GM21723 (cell line): ENCODE measurements around the gene CFTR.
"Not testable (repeated sequence)": the region's sequence is repeated elsewhere in the genome, so short reads cannot be mapped to it uniquely, and the experiment has no call there.

Experiments
- ATAC-seq: cut with Tn5 transposase; IDR thresholded peaks from one replicate; pipeline ENCODE4 v1.9.1; 2021; ENCODE audit warnings: mild to moderate bottlenecking, moderate library complexity; ENCODE audit not compliant: unreplicated experiment

The CFTR gene

DNA sequence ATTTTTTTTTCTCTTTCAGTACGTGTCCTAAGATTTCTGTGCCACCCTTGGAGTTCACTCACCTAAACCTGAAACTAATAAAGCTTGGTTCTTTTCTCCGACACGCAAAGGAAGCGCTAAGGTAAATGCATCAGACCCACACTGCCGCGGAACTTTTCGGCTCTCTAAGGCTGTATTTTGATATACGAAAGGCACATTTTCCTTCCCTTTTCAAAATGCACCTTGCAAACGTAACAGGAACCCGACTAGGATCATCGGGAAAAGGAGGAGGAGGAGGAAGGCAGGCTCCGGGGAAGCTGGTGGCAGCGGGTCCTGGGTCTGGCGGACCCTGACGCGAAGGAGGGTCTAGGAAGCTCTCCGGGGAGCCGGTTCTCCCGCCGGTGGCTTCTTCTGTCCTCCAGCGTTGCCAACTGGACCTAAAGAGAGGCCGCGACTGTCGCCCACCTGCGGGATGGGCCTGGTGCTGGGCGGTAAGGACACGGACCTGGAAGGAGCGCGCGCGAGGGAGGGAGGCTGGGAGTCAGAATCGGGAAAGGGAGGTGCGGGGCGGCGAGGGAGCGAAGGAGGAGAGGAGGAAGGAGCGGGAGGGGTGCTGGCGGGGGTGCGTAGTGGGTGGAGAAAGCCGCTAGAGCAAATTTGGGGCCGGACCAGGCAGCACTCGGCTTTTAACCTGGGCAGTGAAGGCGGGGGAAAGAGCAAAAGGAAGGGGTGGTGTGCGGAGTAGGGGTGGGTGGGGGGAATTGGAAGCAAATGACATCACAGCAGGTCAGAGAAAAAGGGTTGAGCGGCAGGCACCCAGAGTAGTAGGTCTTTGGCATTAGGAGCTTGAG, at the start of gene CFTR:
TSS of gene CFTR (plus strand) at position 801 of the 830 bp plus-strand sequence. CDS start 70 bp downstream, outside the sequence.
- ATAC-seq: no peak

DNA sequence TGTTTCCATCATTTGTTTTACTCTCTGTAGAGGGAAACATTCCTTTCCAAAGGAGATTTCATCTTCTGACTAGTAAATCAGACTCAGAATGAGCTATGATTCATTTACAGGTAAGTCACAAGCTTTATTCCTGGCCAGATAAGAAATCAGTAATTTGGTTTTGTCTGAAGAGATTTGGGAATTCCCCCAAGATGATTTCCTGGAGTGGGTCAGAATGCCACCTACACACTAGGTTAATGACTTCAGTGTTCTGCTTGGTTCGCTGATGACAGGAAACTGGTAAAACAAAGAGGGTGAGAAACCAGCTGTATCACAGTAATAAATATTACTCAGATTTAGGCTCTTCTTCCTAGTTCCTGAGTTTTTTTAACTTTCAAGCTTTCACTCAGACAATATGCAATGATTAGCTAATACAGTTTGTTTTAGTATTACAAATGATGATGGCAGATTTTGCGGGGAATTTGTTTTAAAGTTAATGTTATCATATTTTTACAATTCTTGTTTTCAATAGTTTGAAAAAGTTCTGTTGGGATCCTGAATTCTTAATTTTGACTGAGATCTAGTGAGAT, 44.3 kb upstream of the CFTR start:
- ATAC-seq: peak; percentile 96

DNA sequence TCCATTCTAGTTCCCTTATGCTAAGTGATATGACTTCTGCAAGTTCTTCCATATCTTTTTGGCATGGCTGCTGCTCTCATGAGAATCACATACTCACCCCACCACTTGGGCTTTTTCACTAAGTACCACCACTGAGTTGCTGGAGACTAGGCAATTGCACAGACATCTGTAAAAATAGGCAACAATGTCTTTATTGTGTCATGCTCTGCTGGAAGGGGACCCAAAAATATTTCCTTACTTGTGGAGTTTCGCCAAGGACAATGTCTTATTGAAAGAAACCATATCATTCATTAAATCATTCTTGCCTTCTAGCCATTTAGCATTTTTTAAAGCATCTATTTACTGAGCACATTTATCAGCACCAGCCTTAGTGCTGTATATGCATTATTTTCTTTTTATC, 35.2 kb upstream of the CFTR start:
- ATAC-seq: no peak

DNA sequence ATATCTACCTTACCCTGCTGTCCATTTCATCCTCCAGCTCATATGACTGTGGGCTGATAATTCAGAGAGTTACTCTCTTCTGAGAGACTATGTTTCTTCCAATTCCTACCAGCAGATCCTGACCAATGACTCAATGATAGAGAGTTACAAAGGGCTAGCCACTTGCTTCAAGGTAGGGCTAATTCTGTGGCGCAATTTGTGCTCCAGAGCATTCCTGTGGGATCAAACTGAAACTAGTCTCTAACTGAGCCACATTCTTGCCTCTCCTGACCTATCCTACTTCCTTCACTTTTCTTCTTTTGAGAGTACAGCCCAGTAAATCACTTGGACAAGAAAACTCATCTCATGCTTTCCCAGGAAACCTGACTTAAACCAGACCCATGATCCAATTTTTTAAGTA, 34.6 kb upstream of the CFTR start:
- ATAC-seq: no peak

DNA sequence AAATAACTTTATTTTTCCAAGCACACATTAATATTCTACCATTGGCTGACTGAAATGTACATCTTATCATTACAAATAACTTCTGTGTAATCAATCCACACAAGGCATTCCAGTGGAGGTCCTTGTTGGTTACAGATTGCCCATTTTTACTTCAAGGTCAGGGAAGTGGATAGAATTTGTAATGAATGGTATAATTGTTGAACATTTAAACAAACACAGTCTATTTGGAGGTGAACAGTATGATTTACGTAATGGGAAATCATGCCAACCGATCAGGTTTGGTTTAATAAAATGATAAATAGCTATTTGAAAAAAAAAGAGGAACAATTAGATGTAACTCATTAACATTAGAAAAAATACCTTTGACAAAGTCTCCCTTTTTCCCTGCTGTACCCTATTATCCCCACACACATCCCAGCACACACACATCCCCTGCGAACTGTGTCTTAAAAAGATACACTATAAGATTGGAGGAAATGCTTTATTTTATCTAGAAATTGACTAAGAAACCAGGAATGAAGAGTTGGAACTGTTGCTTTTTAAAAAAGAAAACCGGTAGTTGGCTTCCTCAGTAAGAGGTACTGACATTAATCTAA, 33.5 kb upstream of the CFTR start:
- no peak for ATAC-seq

DNA sequence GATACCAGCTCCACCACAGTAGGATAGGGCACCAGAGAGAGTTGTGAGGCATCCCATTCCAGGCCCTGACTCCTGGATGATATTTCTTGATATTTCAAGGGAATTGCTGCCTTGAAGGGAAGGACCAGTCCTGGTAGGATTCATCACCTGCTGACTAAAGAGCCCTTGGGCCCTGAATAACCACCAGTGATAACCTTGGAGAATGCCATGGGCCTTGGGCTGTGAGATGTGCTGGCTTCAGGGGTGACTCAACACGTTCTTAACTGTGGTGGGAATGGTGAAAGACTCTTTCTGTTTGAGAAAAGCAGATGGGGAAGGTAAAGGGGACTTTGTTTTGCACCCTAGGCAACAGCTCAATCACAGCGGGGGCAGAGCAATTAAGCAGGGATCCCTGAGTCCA, 31.2 kb upstream of the CFTR start:
- no peak for ATAC-seq

DNA sequence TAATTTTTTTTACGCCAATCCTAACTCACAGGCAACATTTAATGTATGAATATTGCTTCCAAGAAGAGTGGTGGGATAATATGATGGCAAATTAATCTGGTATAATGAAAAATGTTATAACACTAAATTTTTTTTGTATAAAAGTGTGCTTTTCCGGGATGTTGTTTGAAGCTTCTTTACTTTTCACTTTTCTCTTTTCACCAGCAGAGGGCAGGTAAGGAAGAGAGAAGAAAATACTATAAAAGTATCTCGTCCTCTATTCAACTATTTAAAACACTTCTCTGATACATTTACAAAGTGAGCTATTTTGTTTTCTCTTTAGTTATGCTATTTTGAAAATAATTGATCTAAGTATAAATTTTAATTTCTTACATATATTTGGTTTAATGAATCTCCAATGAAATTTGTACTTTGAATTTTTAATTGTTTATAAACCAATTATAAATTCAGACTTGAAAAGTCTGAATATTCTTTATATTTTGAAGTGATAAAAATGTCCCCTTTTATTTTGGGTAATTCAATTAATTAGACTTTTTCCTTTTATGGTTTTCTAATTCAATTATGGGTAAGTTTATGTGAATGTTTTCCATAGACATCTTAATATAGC, 20.7 kb upstream of the CFTR start:
- no peak for ATAC-seq

DNA sequence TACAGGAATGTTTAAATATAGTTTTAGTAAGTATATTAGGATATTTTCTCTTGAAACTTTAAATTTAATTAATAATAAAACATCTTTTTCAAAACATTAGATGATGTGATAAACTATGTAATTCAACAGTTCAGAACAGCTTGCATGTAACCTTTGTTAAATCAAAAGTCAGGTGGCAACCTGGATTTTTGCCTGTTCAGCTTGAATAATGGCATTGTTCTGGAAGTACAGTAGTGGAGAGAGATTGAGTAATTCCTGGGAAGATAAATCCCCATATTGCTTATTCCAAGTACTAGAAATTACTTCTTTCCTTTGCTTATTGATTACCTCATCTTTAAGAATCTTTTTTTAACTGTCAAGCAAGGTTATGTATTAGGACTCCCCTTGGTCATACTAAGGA, 20.1 kb upstream of the CFTR start:
- ATAC-seq: no peak

DNA sequence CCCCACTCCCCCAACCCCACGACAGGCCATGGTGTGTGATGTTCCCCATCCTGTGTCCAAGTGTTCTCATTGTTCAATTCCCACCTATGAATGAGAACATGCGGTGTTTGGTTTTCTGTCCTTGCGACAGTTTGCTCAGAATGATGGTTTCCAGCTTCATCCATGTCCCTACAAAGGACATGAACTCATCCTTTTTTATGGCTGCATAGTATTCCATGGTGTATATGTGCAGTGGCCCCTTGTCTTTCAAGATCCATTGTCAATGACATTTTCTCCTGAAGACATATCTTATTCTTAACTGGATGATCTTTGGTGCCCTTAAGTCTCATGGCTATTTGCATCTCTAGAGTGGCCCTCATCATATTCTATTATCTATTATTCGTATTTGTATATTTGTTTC, 19.0 kb upstream of the CFTR start:
- ATAC-seq: not testable (repeated sequence)

DNA sequence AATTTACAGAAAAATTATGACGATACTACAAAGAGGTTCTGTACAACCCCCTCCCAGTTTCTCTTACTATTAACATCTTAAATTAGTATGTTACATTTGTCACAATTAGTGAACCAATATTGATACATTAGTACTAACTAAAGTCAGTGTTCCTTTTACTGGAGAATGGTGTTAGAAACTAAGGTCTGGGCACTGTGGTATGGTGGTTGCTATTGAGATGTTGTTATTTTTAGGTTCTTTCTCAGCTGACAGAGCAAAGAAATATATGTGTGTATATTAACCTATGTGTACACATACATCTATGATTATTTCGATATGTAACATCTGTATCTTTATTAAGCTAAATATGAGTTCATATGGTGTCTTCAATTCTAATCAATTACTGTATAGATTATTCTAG, 11.7 kb upstream of the CFTR start:
- ATAC-seq: no peak

DNA sequence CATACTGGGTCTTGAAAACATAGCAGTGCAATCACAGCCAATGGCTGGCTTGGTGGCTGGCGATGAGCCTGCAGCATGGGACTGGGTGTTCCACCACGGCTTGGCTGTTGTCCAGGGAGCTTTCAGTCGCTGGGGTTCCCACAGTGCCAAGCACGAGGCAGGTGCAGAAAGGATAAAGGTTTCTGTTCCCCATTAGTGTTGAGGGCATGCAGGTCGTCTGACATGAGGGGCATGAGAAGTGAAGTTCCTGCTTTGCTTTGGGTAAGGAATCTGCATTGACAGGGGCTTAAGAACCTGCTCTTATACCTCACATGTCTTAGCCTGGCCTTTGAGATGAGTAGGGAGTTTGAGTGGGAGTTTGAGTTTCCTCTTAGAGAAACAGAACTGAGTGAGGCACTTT, 9.0 kb upstream of the CFTR start:
- peak; percentile 64 for ATAC-seq

DNA sequence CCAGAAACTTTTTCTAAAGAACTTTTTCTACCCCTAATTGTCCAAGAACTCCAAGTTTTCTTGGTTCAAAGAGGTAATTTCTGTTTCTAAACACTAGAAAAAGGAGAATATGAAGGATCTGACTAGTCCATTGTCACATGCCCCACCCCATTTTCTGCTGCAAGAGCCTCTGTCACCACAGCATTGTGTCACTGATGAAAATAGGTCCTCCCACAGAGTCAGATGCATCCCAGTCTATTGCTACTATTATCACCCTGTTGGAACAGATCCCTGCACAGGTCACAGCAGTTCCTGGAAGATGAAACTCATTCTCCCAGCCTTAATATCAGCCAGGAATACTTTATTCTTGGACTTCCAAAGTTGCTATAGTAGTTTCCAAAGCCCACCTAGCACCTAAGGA, 7.5 kb upstream of the CFTR start:
- ATAC-seq: no peak

DNA sequence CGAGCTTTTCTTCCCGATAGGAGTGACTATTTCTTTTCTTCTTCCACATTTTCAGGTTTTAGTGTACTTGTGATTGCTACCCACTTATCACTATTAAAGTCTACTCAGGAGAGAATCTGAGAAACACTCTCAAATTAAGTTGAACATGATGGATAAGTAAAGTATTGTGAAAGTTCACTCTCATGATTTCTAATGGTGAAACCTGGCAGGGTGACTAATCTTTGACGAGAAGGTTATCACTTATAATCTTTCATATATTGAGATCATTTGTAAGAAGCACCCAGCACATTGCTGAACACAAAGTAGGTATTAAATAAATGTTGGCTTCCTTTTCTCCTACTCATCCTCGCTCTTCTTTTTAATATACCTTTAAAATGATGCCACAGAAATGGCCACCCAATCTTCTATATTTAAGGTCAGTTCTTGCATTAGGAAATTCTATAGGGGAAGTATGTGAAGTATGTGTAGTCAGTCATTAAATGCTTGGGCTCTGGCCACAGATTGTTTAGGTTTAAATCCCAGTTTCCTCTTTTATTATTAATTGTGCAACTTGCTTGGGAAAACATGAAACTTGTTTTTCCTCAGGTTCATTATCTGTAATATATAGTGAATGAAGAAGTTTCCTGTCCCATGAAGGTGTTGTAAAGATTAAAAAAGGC, 3.1 kb upstream of the CFTR start:
- no peak for ATAC-seq

DNA sequence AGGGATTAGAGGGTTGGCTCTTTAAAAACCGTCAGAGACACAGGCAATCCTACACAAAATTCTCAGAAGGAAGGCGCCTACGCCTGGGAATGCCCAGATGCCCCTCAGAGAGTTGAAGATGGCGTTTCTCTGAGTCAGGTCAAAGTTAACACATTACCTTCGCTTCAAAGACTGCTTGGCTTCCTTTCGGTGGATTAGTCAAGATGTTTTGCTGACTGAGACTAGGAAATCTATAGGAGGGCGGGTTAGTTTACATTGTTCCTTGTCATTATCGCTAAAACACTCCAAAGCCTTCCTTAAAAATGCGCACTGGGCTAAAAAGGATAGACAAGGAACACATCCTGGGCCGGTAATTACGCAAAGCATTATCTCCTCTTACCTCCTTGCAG, 995 bp upstream of the CFTR start:
- no peak for ATAC-seq

DNA sequence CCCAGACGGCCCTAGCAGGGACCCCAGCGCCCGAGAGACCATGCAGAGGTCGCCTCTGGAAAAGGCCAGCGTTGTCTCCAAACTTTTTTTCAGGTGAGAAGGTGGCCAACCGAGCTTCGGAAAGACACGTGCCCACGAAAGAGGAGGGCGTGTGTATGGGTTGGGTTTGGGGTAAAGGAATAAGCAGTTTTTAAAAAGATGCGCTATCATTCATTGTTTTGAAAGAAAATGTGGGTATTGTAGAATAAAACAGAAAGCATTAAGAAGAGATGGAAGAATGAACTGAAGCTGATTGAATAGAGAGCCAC, 184 bp downstream of the CFTR start:
- no peak for ATAC-seq

DNA sequence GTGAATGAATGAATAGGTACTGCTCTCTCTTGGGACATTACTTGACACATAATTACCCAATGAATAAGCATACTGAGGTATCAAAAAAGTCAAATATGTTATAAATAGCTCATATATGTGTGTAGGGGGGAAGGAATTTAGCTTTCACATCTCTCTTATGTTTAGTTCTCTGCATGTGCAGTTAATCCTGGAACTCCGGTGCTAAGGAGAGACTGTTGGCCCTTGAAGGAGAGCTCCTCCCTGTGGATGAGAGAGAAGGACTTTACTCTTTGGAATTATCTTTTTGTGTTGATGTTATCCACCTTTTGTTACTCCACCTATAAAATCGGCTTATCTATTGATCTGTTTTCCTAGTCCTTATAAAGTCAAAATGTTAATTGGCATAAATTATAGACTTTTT, 1.2 kb downstream of the CFTR start:
- ATAC-seq: no peak

DNA sequence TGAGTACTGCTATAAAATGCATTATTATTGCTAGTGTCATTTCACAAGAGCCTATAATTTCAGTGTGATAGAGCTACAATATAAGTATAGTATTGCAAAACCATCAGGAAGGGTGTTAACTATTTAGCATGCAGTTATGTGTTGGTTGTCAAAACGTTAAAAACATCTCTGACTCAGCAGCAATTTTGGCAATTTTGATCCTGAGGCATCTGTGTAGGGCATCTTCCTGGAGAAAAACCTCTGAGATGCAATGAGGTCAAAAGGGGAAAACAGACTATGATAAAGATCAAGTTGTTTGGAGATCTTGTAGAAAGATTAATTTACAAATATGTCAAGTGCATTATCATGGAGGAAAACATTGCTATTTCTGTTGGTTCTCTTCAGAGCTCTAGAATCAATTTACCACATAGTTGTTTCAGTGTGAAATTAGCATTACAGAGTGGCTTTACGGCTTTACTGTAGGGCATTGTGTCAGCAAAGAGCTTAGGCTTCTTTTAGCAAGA, 5.3 kb downstream of the CFTR start:
- no peak for ATAC-seq

DNA sequence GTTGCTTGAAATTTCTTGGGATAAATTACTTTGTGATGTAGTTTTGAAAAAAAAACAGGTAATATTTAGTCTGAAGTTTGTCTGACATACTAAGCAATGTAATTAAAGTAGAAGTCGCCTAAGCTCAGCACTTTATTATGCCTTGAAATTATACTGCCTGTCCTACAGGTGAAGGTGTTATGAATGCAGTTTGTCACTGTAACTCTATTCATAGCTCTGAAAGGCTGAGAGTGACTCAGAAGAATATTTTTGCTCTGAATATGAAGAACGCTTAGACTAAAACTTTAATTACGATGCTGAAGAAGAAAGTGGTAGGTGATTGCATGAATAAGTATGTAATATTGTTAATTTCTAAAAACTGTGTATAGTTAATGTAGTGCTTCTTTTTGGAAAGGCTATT, 9.2 kb downstream of the CFTR start:
- ATAC-seq: no peak

DNA sequence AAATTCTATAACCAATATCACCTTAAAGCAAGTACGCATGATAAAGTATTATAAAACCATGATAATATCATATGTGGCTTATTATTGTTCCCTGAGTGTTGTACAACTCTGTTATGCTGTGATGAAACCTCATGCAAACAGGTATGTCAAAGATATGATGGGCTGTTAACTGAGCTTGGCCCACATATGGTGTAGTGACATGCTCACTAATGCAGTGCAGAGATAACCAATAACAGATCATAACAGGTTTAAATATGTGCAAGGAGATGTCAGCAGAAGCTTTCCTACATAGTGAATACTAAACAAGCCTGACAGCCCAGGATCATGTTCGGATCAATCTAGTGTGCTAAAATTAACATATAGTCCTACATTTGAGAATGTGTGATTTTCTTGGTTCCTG, 9.6 kb downstream of the CFTR start:
- no peak for ATAC-seq

DNA sequence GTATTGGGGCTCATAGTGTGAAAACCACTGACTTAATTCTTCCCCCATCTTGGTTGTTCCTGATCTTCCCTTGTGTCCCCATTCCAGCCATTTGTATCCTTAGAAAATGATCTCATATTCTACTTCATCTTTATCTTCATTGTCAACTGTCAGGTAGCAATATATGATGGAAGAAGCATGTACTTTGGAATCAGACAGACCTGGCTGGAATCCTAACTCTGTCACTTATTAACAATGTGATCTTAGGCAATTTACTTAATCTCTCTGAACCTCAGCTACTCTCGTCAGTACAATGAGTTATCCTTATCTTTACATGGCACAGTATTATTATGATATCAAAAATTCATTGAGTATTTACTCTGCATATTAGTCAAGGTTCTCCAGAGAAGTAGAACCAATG, 10.1 kb downstream of the CFTR start:
- no peak for ATAC-seq

DNA sequence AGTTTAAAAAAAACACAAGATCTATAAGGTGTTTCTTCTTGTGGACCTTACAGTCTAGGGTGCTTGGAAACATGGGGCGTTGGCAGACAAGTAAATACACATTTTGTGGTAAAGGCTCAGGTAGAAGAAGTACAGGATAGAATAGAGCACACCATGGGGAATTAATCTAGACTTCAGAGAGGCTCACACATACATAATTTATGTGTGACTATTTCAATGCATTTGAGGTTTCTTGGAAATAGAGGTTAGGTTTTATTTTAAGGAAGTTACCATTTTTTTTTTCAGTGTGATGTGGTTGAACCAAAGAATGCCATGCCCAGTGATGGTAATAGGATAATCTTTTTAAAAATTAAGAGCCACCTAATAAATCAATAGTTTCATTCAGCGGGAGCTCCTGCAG, 12.8 kb downstream of the CFTR start:
- ATAC-seq: no peak
